Trophoblast cell (in vitro differentiated cells and primary cell): ENCODE results near the gene SDCCAG8.

Source experiments
- DNase-seq, 2 donors: peaks; one replicate each; pipeline ENCODE4 v3.0.0-alpha.2; 2016
- H2AFZ ChIP-seq: 2 replicates; pipeline ENCODE4 v1.6.1; 2013; ENCODE audit warnings: low read length, moderate library complexity, mild to moderate bottlenecking; ENCODE audit not compliant: insufficient read depth, poor library complexity
- H2AK5ac ChIP-seq: 2 replicates; pipeline ENCODE4 v1.6.1; 2013; ENCODE audit warnings: mild to moderate bottlenecking, low read length
- H2BK120ac ChIP-seq: 2 replicates; pipeline ENCODE4 v1.6.1; 2013; ENCODE audit warnings: low read length, mild to moderate bottlenecking, moderate library complexity; ENCODE audit not compliant: insufficient read depth, poor library complexity
- H2BK12ac ChIP-seq: 2 replicates; pipeline ENCODE4 v1.6.1; 2013; ENCODE audit warnings: mild to moderate bottlenecking, low read length, moderate library complexity
- H2BK5ac ChIP-seq: 2 replicates; pipeline ENCODE4 v1.6.1; 2013; ENCODE audit warnings: low read length, low read depth, moderate library complexity, mild to moderate bottlenecking; ENCODE audit not compliant: poor library complexity
- H3K14ac ChIP-seq: 2 replicates; pipeline ENCODE4 v1.6.1; 2013; ENCODE audit warnings: mild to moderate bottlenecking, low read length
- H3K18ac ChIP-seq: 2 replicates; pipeline ENCODE4 v1.6.1; 2013; ENCODE audit warnings: mild to moderate bottlenecking, low read length
- H3K23ac ChIP-seq: 2 replicates; pipeline ENCODE4 v1.6.1; 2013; ENCODE audit warnings: low read length
- H3K27ac ChIP-seq: 2 replicates; pipeline ENCODE4 v1.5.1; 2013; ENCODE audit warnings: low read depth, mild to moderate bottlenecking, inconsistent platforms, low read length, moderate library complexity
- H3K27me3 ChIP-seq: 2 replicates; pipeline ENCODE4 v1.6.1; 2013; ENCODE audit warnings: inconsistent platforms, mild to moderate bottlenecking, low read length, moderate library complexity; ENCODE audit not compliant: insufficient read depth
- H3K36me3 ChIP-seq, 2 experiments: 1 replicate in 1 of 2; 2 replicates in 1 of 2; pipeline ENCODE4 v1.6.1; 2013; ENCODE audit warnings: low read length in 2 of 2, mild to moderate bottlenecking in 2 of 2, moderate library complexity in 1 of 2; ENCODE audit not compliant: insufficient read depth in 2 of 2, control insufficient read depth in 1 of 2
- H3K4ac ChIP-seq: 2 replicates; pipeline ENCODE4 v1.6.1; 2013; ENCODE audit warnings: low read depth, mild to moderate bottlenecking, low read length, moderate library complexity
- H3K4me1 ChIP-seq, 2 experiments: 1 replicate in 1 of 2; 2 replicates in 1 of 2; pipeline ENCODE4 v1.6.1; 2013; ENCODE audit warnings: low read length in 2 of 2, mild to moderate bottlenecking in 2 of 2, moderate library complexity in 1 of 2; ENCODE audit not compliant: insufficient read depth in 2 of 2, control insufficient read depth in 1 of 2
- H3K4me2 ChIP-seq: 2 replicates; pipeline ENCODE4 v1.6.1; 2013; ENCODE audit warnings: inconsistent platforms, mild to moderate bottlenecking, low read length, moderate library complexity
- H3K4me3 ChIP-seq: 2 replicates; pipeline ENCODE4 v1.5.1; 2013; ENCODE audit warnings: mild to moderate bottlenecking, low read depth, low read length, inconsistent platforms
- H3K79me1 ChIP-seq: one replicate; pipeline ENCODE4 v1.6.1; 2013; ENCODE audit warnings: low read length
- H3K79me2 ChIP-seq: 2 replicates; pipeline ENCODE4 v1.6.1; 2013; ENCODE audit warnings: low read length, mild to moderate bottlenecking; ENCODE audit not compliant: control insufficient read depth, insufficient read depth, poor library complexity
- H3K9ac ChIP-seq: 2 replicates; pipeline ENCODE4 v1.6.1; 2013; ENCODE audit warnings: mild to moderate bottlenecking, low read length
- H3K9me3 ChIP-seq: 2 replicates; pipeline ENCODE4 v1.6.1; 2013; ENCODE audit warnings: low read depth, mild to moderate bottlenecking, control low read depth, inconsistent platforms, low read length; ENCODE audit not compliant: insufficient read depth
- H4K12ac ChIP-seq: 2 replicates; pipeline ENCODE4 v1.6.1; 2013; ENCODE audit warnings: low read depth, mild to moderate bottlenecking, low read length, moderate library complexity
- H4K8ac ChIP-seq: 2 replicates; pipeline ENCODE4 v1.6.1; 2013; ENCODE audit warnings: low read depth, mild to moderate bottlenecking, low read length, moderate library complexity
- H4K91ac ChIP-seq: one replicate; pipeline ENCODE4 v1.6.1; 2013; ENCODE audit warnings: low read depth, mild to moderate bottlenecking, low read length, moderate library complexity
- WGBS: extraction: QIAGEN DNeasy Blood & Tissue Kit; methylation state at CpG from one replicate; pipeline ENCODE4 v1.1.7; 2013; ENCODE audit warnings: missing lambda C conversion rate; ENCODE audit not compliant: insufficient read length, insufficient coverage; ENCODE audit errors: extremely low coverage; 5-methylcytosine and 5-hydroxymethylcytosine counted together

SDCCAG8 gene

DNA sequence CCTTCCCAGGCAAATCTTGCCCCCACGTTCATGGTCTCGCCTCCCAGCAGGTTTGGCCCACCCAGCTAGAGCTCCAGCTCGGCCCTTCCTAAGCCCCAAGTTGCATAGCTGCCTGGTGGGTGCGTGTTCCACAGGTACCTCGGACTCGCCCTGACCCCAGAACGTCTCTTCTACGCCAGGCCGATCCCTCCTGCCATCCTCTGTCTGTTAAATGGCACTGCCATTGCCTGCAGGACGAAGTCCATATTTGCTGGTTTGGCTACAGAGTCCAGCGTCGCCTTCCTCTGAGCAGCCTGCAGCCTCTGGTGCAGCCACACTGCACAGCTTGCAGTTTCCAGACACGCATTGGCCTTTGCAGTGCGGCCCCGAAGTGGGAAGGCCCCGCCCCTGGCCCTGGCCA lies 228.1 kb downstream of the SDCCAG8 start:
- no peak overlapping the region for H3K27ac ChIP-seq
- H3K4me3 ChIP-seq = no peak overlapping the region
- H2BK120ac ChIP-seq = no peak overlapping the region
- H2BK12ac ChIP-seq = no peak overlapping the region
- H2AK5ac ChIP-seq = no peak overlapping the region
- no peak overlapping the region for H4K91ac ChIP-seq
- H4K8ac ChIP-seq = no peak overlapping the region
- H3K27me3 ChIP-seq = no peaks in the 10 kb centered on the region
- no peak overlapping the region for H3K4me2 ChIP-seq
- no peak overlapping the region for H3K9ac ChIP-seq
- H2AFZ ChIP-seq = no peak overlapping the region
- H3K4ac ChIP-seq = no peak overlapping the region
- H3K4me1 ChIP-seq = peaks cover 8 to 10% of the 10 kb centered on the region in 2 experiments
- H3K23ac ChIP-seq = no peak overlapping the region
- no peaks in the 10 kb centered on the region for H3K9me3 ChIP-seq
- no CpG with 5 or more reads among the region's 16 CpGs for WGBS
- no peak overlapping the region for H3K14ac ChIP-seq
- no peaks in the 10 kb centered on the region for H3K79me1 ChIP-seq
- no peak for DNase-seq
- H3K18ac ChIP-seq = no peak overlapping the region
- no peak overlapping the region for H4K12ac ChIP-seq
- no peak overlapping the region for H2BK5ac ChIP-seq
- H3K36me3 ChIP-seq = peaks cover 0 to 1% of the 10 kb centered on the region in 2 experiments
- H3K79me2 ChIP-seq = no peaks in the 10 kb centered on the region

DNA sequence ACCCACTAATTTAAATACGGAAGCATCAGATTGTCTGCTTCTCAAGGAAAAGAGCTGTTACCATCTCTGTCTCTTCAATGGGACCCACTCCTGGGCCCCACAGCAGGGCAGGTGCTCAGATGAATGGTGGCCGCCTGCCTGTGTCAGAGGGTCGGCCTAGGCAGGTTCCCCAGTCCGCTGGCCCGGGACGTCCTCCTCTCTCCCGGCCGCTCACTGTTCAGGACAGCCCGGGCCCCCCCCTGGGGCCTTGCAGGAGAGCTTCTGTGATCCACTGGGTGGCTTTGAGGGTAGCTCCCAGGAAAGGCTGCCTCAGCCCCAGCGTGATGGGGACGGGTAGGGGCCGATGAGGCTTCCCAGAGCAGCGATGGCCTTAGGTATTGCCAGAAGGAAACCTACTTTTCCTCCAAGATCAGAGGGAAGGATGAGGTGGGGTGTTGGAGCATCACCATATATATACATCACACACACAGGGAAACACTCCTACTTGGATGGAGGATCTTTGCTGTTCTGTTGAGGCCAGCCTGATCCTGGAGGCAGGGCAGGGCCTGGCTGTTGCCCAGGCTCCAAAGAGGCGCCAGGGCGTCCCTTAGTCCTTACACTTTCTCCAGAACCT lies 231.3 kb downstream of the SDCCAG8 start:
- WGBS = no CpG with 5 or more reads among the region's 15 CpGs
- Histone ChIP-seq H4K8ac (no peak overlapping the region), H4K12ac (no peak overlapping the region)

DNA sequence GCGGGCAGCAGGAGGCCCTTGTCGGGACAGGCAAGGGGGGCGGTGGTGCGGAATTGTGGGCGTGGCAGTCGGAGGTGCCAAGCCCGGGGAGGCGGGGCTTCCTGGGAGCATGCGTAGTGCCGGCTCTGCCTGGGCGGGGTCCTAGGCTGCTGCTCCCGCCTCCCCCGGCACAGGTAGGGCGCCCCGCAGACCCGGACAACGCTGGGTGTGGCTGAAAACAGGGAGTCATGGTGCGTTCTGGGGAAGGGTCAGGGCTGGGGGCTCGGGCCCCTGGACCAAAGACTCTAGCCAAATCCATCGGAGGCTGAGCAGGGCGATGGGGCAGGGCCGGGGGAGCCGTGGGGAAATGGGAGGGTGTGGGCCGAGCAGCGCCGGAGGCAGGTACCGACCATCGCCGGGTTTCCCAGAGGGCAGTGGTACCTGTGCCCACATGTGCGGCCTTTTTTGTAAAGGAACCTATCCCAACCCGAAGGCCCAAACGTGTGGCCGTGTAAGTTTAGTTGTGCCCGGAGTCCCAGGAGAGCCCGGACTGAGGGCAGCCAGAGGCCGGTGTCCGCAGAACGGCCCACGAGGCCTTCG lies 231.9 kb downstream of the SDCCAG8 start:
- no peak overlapping the region for H3K4me2 ChIP-seq
- H3K4me1 ChIP-seq = peaks cover 3 to 5% of the 10 kb centered on the region in 2 experiments
- H3K9me3 ChIP-seq = peaks cover 5% of the 10 kb centered on the region
- no peak overlapping the region for H3K4ac ChIP-seq
- H4K12ac ChIP-seq = no peak overlapping the region
- H2BK12ac ChIP-seq = no peak overlapping the region
- no CpG with 5 or more reads among the region's 40 CpGs for WGBS
- H2BK5ac ChIP-seq = no peak overlapping the region
- no peak overlapping the region for H3K23ac ChIP-seq
- no peak overlapping the region for H3K14ac ChIP-seq
- no peak overlapping the region for H2AFZ ChIP-seq
- no peaks in the 10 kb centered on the region for H3K79me1 ChIP-seq
- no peak overlapping the region for H3K18ac ChIP-seq
- no peak overlapping the region for H3K4me3 ChIP-seq
- H4K8ac ChIP-seq = no peak overlapping the region
- H3K27ac ChIP-seq = no peak overlapping the region
- H3K36me3 ChIP-seq = peaks cover 2 to 8% of the 10 kb centered on the region in 2 experiments
- H4K91ac ChIP-seq = no peak overlapping the region
- no peaks in the 10 kb centered on the region for H3K27me3 ChIP-seq
- no peak overlapping the region for H2AK5ac ChIP-seq
- no peaks in the 10 kb centered on the region for H3K79me2 ChIP-seq
- H3K9ac ChIP-seq = no peak overlapping the region
- peak; percentile 84 to 88 for DNase-seq
- no peak overlapping the region for H2BK120ac ChIP-seq

More for the DNA sequence above, 231.3 kb downstream of the SDCCAG8 start:
- H3K23ac ChIP-seq = no peak overlapping the region
- peaks cover 8 to 10% of the 10 kb centered on the region in 2 experiments for H3K4me1 ChIP-seq
- no peak overlapping the region for H3K27ac ChIP-seq
- no peak overlapping the region for H2BK12ac ChIP-seq
- H4K91ac ChIP-seq = no peak overlapping the region
- no peak overlapping the region for H3K14ac ChIP-seq
- no peak overlapping the region for H3K4me3 ChIP-seq
- H2AK5ac ChIP-seq = no peak overlapping the region
- H3K79me1 ChIP-seq = no peaks in the 10 kb centered on the region
- H2BK120ac ChIP-seq = no peak overlapping the region
- no peak overlapping the region for H3K18ac ChIP-seq
- H3K9me3 ChIP-seq = peaks cover 5% of the 10 kb centered on the region
- H3K9ac ChIP-seq = no peak overlapping the region
- H2BK5ac ChIP-seq = no peak overlapping the region
- H2AFZ ChIP-seq = no peak overlapping the region
- no peak overlapping the region for H3K4me2 ChIP-seq
- no peak overlapping the region for H3K4ac ChIP-seq
- no peaks in the 10 kb centered on the region for H3K79me2 ChIP-seq
- H3K27me3 ChIP-seq = no peaks in the 10 kb centered on the region
- DNase-seq = no peak
- peaks cover 2 to 8% of the 10 kb centered on the region in 2 experiments for H3K36me3 ChIP-seq

- H4K91ac ChIP-seq = no peak overlapping the region
- no peak overlapping the region for H3K14ac ChIP-seq
- H3K4me1 ChIP-seq = no peaks in the 10 kb centered on the region
- peak overlapping the region; percentile 23 for H3K9ac ChIP-seq
- no peak overlapping the region for H3K4me3 ChIP-seq
- H3K4ac ChIP-seq = no peak overlapping the region
- H4K8ac ChIP-seq = no peak overlapping the region
- H3K4me2 ChIP-seq = no peak overlapping the region
- no peak overlapping the region for H3K23ac ChIP-seq
- no peak overlapping the region for H2BK5ac ChIP-seq
- no peak overlapping the region for H4K12ac ChIP-seq
- no peak overlapping the region for H2AFZ ChIP-seq
- no peaks in the 10 kb centered on the region for H3K79me2 ChIP-seq
- peaks cover 5% of the 10 kb centered on the region for H3K9me3 ChIP-seq
- no peak overlapping the region for H2BK12ac ChIP-seq
- WGBS = no CpG with 5 or more reads among the region's 20 CpGs
- peaks cover 2 to 8% of the 10 kb centered on the region in 2 experiments for H3K36me3 ChIP-seq
- no peak overlapping the region for H2BK120ac ChIP-seq
- no peak overlapping the region for H3K27ac ChIP-seq
- H2AK5ac ChIP-seq = no peak overlapping the region
- H3K79me1 ChIP-seq = no peaks in the 10 kb centered on the region
- no peaks in the 10 kb centered on the region for H3K27me3 ChIP-seq
- H3K18ac ChIP-seq = no peak overlapping the region
- no peak for DNase-seq
Measured at GRCh38 chr1:243488459-243489157, 232.8 kb downstream of the SDCCAG8 start.
